ENCODE data around the gene ACAA1. TPM values are rescaled to one million over a fixed set of nuclear protein-coding genes. Genes with fewer than 3 reads are reported as not detected.
A peak's percentile ranks its signal among the peaks of the same experiment; 100 is the strongest.

ACAA1 gene
- total and polyA plus RNA-seq, 2 of the 4 experiments (the other 2 are of a cell fraction): 30.8 to 62.4 TPM

GRCh38 chr3:38090453-38090852 is 46.5 kb downstream of the ACAA1 start:
- no CpG with 5 or more reads among the region's 3 CpGs for WGBS, 2 experiments (ENCODE audit: extremely low coverage in 2 of 2, insufficient read length in 1 of 2)
- no peak overlapping the region for H3K4ac ChIP-seq (ENCODE audit: low read depth, low read length)
- no peak overlapping the region for H2AK5ac ChIP-seq (ENCODE audit: low read depth, low read length)
- H3K14ac ChIP-seq (replicated peaks; ENCODE audit: low read depth, low read length): no peak overlapping the region
- ATAC-seq (ENCODE audit: low read depth) (no peak), DNase-seq (no peak)
- no peak overlapping the region for H3K27ac ChIP-seq (ENCODE audit: insufficient read depth, low read length)
- TF ChIP-seq RFX5 (IDR thresholded peaks at IDR 0.05; ENCODE audit: low read depth, low read length) (no peak), MAFK (IDR thresholded peaks at IDR 0.05; ENCODE audit: low read depth, low read length) (peak; percentile 79)
- no peaks in the 10 kb centered on the region for H3K4me1 ChIP-seq (ENCODE audit: control insufficient read depth, insufficient read depth, low read length)
- no peak overlapping the region for H3K56ac ChIP-seq (ENCODE audit: extremely low read depth, insufficient read depth, low read length)
- no peak overlapping the region for H2AFZ ChIP-seq (replicated peaks; ENCODE audit: low read length, poor library complexity)
- no peak overlapping the region for H2BK5ac ChIP-seq (ENCODE audit: low read depth, low read length, poor library complexity, severe bottlenecking)
- no TSS peak for BruUV-seq (replicated peaks)
- no peak overlapping the region for H2BK20ac ChIP-seq (ENCODE audit: low read depth, low read length)
- no peak overlapping the region for H3K4me3 ChIP-seq (ENCODE audit: insufficient read depth, low read depth, low read length)
- no peaks in the 10 kb centered on the region; the same call in 1 of the 2 replicates for H4K20me1 ChIP-seq (ENCODE audit: insufficient read depth, low read length)
- peaks cover 27% of the 10 kb centered on the region for H3K27me3 ChIP-seq (ENCODE audit: control insufficient read depth, insufficient read depth, low read length)
- H3K79me1 ChIP-seq (ENCODE audit: low read depth in 1 of 2, low read length in 2 of 2): no peaks in the 10 kb centered on the region
- H2BK120ac ChIP-seq (ENCODE audit: low read depth, low read length): no peak overlapping the region
- H4K8ac ChIP-seq (ENCODE audit: low read depth in 2 of 2, low read length in 2 of 2): no peak overlapping the region
- intact Hi-C loops (cut with micrococcal nuclease) (no loop called here), in situ Hi-C loops (cut with MboI; ENCODE audit: low sequenced_read_pairs) (no loop called here), dilution Hi-C loops (cut with HindIII; ENCODE audit: low sequenced_read_pairs, unreplicated experiment) (no loop called here)
- H3K23ac ChIP-seq (ENCODE audit: low read depth, low read length): no peak overlapping the region
- ChIA-PET CTCF (no interaction called here), POLR2A (ENCODE audit: unreplicated experiment) (no interaction called here)
- no peaks in the 10 kb centered on the region for H3K9me1 ChIP-seq (ENCODE audit: insufficient read depth, low read length)
- no peak overlapping the region for H4K5ac ChIP-seq (ENCODE audit: low read depth, low read length)
- H2BK15ac ChIP-seq (ENCODE audit: low read depth, low read length): no peak overlapping the region
- no peak overlapping the region for H2AK9ac ChIP-seq (replicated peaks; ENCODE audit: low read depth, low read length, poor library complexity)
- no peak overlapping the region for H3K4me2 ChIP-seq (ENCODE audit: low read depth, low read length)
- no peaks in the 10 kb centered on the region for H3K9me3 ChIP-seq (ENCODE audit: control insufficient read depth, insufficient read depth, low read length)
- no peak overlapping the region for H4K91ac ChIP-seq (ENCODE audit: insufficient read depth, low read depth, low read length)
- no peak overlapping the region for H3K18ac ChIP-seq (ENCODE audit: low read depth, low read length)
- H3K36me3 ChIP-seq (ENCODE audit: control insufficient read depth, insufficient read depth, low read length): no peaks in the 10 kb centered on the region
- H3K9ac ChIP-seq (ENCODE audit: low read depth, low read length): no peak overlapping the region
